GM19193 (cell line): Measurements from ENCODE around the gene RNU5B-1.

Experiments used
- POLR2A ChIP-seq: IDR thresholded peaks from 4 replicates; pipeline ENCODE4 v1.6.1; 2011; ENCODE audit not compliant: insufficient read depth, insufficient read length; ENCODE audit errors: extremely low read depth

The RNU5B-1 gene

DNA sequence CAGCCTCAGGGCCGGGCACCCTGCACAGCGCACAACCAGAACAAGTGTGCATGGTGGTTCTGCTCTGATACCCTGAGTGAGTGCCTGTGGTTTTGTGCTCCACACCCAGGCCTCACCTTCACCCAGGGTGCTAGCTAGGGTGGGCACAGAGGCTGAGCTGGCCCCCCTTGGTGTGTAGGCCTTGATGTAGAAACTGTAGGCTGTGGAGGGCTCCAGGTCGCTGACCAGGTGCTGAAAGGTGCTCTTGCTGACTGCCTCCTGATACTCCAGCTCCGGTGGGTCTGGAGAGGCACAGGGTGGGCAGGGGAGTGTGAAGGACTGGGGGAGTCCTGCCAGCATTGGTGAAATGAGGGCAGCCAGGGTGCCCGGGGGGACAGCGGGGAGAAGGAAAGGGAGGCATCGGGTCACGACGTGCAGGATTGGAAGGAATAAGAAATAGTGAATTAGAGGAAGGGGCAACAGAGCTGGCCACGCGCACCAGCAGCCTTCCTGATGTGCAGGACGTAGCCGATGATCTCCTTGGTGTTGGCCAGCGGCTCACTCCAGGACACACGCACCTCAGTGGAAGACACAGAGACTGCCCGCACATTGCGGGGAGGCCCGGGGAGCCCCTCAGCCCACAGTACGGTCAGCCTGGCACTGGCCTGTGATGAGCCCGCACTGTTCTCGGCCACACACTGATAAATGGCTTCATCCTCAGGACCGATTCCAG is 26.6 kb downstream of the RNU5B-1 start:
- TF ChIP-seq POLR2A: no peak

DNA sequence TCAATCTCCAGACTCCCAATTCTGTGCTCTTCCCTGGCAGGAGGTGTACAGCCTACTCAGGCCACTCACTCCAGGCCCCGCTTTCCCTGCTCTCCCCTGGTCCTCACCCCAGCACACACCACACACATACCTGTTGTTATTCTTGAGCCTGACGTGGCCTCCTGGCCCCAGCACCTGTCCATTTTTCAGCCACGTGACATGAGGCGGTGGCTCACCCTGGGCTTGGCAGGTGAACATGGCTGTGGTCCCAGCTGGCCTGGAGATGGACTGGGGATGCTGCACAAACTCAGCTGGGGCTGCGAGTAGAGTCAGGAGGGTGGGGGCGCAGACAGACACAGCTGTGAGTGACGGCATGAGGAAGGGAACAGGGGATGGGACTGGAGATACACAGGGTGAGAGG is 27.3 kb downstream of the RNU5B-1 start:
- TF ChIP-seq POLR2A: no peak

DNA sequence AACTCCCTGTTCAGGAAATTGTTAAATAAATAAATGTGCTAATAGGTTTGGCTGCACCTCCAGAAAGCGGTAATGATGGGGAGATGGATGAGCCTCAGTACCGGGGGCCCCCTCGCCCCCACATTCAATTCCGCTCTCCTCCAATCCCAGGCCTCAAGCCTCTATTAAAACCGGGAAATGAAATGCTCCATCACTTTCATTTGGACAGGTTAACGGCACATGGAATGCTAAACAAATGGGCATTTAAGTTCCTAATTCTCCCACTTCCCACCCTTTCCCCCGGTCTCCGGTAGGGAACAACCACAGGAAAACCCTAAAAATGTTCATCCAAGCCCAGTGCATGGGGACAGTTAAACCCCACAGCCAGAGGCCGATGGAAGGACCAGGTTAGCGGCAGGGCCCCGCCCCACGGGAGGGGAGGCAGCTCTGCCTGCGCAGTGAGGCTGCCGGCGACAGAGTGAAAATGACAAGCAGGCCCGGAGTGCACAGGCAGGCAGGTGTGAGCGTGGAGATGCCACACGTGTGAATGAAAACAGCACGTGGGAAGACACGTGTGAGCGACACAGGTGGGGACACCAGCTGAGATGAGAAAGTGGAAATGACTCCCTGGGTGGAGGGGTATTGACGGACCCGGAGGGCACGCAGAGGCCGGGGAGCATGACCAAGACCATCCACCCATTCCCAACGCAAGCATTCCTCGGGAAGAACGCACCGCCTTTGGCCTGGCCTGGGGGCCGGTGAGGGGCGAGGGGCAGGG is 28.1 kb downstream of the RNU5B-1 start:
- TF ChIP-seq POLR2A: no peak

DNA sequence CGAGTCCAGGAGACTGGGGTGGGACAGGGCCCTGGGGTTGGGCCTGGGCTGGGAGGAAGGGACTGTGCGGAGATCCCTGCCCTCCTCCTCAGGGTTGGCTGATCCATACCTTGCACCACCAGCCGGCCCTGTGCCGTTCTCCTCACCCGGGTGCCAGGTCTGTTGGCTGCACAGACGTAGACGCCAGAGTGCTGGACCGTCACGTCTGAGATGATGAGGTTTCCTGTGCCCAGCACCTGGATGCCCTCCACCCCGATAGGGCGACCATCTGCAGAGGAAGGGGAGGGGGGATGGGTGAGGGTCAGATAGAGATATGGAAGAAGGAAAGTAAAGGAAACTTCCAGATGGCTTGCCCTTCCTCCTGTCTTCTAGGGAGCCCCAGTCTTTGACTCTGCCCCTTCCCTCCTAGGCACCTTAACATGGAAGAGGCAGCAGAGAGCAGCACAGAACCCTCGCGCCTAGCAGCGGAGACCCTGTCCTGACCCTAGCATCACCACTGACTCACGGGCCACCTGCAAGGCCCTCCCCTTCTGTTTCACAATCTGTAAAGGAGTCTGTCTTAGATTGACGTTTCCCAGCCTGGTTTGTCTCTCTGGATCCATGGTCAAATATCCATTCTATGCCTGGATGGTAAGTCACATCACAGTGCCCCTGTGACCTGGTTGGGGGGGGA is 28.8 kb downstream of the RNU5B-1 start:
- TF ChIP-seq POLR2A: no peak

DNA sequence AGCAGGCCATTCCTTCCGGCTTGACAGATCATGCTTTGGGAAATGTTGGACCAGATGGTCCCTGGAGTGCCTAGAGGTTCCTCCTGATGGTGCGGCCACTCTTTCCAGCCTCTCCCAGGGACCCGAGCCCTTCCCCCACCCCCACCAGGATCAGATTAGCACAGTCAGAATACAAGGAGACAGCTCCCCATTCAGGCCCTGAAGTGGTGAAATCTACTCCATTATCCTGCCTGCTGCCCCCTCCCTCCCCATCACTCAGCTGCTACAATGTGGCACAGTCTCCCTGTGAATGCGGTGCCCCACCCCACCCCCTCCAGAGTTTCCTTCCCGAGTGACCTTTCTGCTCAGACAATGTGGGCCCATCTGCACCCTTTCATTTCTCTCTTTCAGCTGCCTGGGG is 29.4 kb downstream of the RNU5B-1 start:
- TF ChIP-seq POLR2A: no peak

DNA sequence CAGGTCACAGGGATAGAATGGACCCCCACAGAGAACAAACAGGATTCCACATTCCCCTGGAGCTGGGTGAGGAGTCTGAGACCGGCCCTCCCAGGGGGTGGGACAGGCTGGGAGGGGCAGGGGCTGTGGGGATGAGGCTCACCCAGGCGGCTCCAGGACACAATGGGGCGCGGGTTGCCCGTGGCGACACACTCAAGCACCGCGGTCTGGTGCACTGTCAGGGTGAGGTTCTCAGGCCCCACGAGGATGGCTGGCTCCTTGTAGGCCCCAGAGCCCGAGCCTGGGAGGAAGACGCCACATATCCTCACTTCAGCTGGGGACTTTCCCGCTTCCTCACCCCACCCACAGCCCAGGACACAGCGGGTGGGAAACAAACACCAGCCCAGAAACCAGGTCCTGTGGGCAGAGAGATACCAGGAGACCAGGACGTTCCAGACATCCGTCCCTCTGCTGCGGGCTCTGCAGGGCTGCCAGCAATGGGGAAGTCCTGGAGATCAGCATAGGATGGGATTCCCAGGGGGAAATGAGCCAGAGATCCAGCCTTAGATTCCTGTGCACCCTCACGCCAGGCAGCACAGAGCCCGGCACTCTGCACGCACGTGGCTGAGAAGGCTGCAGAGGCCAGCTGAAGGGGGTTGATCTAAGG is 30.2 kb downstream of the RNU5B-1 start:
- TF ChIP-seq POLR2A: no peak

DNA sequence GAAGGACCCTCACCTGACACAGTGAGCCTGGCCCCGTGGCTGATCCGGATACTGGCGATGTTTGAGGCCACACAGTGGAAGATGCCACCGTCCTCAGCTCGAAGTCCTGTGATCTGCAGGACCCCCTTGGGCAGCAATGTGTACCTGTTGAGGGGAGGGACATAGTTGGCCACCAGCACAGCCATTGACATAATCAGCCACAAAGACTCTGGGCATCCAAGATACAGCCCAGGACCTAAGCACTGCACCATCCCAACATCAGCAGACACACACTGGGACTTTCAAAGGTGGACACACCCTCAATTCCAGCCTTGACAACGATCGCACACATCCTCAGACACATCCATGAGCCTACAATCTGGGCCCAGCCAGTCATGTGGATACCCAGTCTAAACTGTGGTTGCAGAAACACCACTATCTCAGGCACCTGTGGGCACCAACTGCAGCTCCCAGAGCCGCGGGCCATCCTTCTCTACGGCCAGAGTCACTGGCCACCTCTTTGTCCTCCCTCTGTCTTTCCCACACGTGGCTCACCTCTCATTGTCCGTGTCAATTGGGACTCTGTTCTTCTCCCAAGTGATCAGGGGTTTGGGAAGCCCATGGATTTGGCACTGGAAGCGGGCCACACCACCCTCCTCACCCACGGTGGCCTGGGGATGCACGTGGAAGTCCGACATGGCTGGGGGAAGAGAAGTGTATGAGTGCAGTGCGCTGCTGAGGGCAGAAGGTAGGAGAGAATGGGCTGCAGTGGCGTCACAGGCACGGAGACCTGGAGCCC is 31.0 kb downstream of the RNU5B-1 start:
- no peak for TF ChIP-seq POLR2A

DNA sequence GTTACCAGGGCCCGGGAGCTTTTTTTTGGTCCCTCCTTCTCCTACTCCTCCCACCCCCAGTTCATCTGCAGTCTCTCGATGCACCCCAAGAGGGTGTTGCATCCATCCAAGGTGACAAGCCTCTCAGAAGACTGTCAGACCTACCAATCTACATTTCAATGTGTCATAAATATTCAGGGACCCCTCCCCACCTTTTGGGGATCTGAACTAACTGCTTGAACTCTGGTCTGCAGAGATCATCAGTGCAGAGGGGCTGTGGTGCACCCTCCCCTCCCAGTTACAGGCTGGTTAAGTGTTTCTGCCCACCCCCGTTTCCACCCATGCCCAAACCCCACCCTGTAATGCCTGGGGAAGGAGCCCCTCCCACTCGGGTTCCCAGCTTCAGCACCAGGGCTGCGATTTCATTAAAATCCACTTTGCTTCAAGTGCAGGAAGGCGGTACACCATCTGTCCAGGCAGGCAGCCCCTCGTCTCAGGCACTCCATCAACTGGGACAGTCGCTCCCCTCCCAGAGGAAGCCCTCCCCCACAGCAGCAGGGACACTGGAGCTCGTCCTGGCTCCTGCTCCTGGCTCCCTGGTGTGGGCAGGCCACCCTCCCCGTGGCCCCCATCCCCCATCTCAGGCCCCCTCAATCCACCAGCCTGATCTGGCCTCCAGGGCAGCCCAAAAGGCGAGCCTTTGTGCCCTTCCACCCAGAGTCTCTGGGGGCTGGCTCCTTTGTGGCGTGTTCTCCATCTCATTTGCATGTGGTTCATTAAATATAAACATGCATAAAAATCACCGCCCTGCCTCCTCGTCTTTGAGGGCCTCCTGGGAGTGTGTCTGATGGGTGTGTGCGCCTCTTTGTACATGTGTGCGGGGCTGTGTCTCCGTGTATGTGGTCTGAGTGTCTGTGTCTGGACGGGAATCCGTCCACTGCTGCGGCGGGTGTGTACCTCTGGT is 32.3 kb downstream of the RNU5B-1 start:
- TF ChIP-seq POLR2A: no peak

DNA sequence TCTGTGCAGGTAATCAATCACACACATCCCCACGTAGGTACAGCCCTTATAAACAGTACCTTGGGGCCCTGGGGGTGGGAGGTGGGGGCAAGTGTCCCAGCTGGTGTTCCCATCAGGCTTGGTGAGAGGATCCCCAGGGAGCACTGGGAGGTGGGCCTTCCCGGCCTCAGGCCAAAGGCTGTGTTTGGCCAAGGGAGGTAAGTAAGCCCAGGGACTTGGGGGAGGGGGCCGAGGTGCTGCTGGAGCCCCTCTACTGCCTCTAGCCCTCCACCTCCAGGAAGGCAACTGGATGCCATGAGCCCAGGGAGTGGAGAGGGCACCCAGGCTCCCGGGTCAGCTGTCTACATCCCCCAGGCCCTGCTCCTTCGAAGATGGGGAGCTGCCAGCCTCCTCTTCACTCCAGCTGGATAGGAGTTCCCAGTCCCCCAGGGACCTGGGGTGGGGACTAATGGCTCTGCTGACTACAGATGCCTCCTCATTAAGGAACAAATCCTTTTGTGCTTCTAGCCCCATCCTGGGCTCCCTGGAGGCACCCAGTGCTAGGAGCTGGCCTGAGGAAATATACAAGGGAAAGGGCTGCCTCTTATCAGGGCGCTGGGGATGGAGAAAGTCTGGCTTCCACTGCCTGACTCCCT is 33.1 kb downstream of the RNU5B-1 start:
- no peak for TF ChIP-seq POLR2A

DNA sequence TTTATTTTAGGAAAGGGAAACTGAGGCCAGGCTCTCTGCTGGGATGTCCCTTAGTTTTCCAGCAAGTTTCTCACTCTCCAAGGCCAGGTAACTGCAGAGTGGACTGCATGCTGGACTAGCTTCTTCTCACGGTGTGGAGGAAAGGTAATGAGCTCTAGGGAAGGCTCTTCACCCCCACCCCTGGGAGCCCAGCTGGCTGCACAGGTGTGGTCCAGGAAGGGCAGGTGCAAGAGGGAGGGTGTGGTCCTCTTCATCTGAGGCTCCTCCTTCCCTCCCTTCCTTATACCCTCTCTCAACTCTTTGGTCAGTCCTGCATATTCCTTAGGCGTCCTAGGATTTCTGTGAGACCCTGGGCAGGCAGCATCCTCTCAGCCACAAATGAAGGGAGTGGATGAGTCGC is 33.9 kb downstream of the RNU5B-1 start:
- no peak for TF ChIP-seq POLR2A

DNA sequence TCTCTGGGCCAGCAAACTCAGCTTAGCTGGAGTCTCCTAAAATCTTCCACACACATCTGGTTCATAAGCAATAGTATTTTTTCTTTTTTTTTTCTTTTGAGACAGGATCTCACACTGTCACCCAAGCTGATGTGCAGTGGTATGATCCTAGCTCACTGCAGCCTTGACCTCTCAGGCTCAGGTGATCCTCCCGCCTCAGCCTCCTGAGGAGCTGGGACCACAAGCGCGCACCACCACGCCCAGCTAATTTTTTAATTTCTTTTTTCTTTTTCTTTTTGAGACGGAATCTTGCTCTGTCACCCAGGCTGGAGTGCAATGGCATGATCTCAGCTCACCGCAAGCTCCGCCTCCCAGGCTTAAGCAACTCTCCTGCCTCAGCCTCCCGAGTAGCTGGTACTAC is 34.3 kb downstream of the RNU5B-1 start:
- no peak for TF ChIP-seq POLR2A

DNA sequence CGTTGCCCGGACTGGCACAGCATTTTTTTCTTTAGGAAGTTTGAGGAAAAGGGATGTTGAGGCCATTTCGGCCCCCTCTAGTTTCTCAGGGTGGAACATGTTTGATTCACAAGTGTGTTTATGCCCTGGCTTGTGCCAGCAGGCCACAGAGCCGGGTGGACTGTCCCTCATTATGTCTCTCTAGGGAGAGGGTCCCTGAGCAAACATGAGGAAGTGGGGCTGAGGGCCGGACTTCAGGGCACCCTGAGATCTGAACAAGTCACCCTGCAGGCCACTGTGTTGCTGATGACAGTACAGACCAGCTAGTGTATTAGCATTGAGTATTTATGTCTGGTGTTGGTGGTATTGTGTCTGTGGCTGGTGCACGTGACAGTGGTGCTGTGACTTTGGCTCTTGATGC is 34.9 kb downstream of the RNU5B-1 start:
- no peak for TF ChIP-seq POLR2A

DNA sequence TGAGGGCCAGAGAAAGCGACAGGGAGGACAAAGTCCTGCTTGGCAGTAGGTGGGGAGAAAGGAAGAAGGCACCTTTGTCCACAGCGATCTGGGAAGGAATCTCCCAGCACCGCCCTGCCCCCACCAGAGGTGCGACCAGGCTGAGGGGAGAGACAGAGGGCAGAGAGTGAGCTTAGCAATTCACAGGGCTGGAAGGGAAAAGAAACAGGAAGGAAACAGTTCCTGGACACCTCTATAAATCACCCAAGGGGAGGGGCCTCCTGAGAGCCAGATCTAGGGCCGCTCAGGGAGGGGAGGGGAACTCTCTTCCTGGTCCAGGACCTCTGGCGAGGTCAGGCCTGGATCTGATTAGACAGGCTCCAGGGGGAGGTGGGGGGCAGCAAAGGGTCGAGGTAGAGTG is 35.4 kb downstream of the RNU5B-1 start:
- no peak for TF ChIP-seq POLR2A
